WTC11 (cell line): Measurements from ENCODE around the gene GALNTL6. TPM values are rescaled to one million over a fixed set of nuclear protein-coding genes. Genes with fewer than 3 reads are reported as not detected.

ENCODE experiments used
- ATAC-seq: fragments of 200-7000 bp; cut with Tn5 transposase; 2 replicates; pipeline ENCODE4 v1.10.0; 2021; ENCODE audit warnings: mild to moderate bottlenecking, moderate library complexity
- CTCF ChIA-PET: fragments of 300-600 bp; sonication (Branson Sonifier 250); formaldehyde crosslinking; loops from one replicate; lab custom pipeline; 2021; ENCODE audit warnings: antibody characterized with exemption; lab: Charles Lee
- POLR2A ChIA-PET: fragments of 350-600 bp; sonication (Branson Sonifier 250); formaldehyde crosslinking; loops from one replicate; lab custom pipeline; 2021; ENCODE audit warnings: antibody characterized with exemption; lab: Charles Lee
- DNase-seq: peaks from one replicate; pipeline ENCODE4 v3.0.0; 2021; ENCODE audit warnings: low spot score
- H3K27ac Mint-ChIP-seq: 2 replicates; pipeline ENCODE4 v1.8.0; 2021; ENCODE audit warnings: mixed read lengths
- H3K27me3 Mint-ChIP-seq: 2 replicates; pipeline ENCODE4 v1.8.0; 2021; ENCODE audit warnings: low read depth, mild to moderate bottlenecking, moderate library complexity, mixed read lengths
- H3K36me3 Mint-ChIP-seq: 2 replicates; pipeline ENCODE4 v1.8.0; 2021; ENCODE audit warnings: mixed read lengths
- H3K4me1 Mint-ChIP-seq: 2 replicates; pipeline ENCODE4 v1.8.0; 2022; ENCODE audit warnings: mixed read lengths
- H3K4me3 Mint-ChIP-seq: 2 replicates; pipeline ENCODE4 v1.8.0; 2021; ENCODE audit warnings: mild to moderate bottlenecking, moderate library complexity, mixed read lengths
- H3K9me3 Mint-ChIP-seq: 2 replicates; pipeline ENCODE4 v1.8.0; 2021; ENCODE audit warnings: mixed read lengths
- CREB1 ChIP-seq: sonication (generic); formaldehyde crosslinking; IDR thresholded peaks from 2 replicates; pipeline ENCODE4 v1.8.0; 2023; ENCODE audit warnings: mild to moderate bottlenecking, missing genetic modification reagents
- FOXP1 ChIP-seq: sonication (generic); formaldehyde crosslinking; IDR thresholded peaks from 2 replicates; pipeline ENCODE4 v1.8.0; 2022; ENCODE audit warnings: missing genetic modification reagents, mild to moderate bottlenecking, moderate library complexity, borderline replicate concordance
- NR1H2 ChIP-seq: sonication (generic); formaldehyde crosslinking; IDR thresholded peaks from 2 replicates; pipeline ENCODE4 v1.9.0; 2021; ENCODE audit warnings: mild to moderate bottlenecking, moderate library complexity, missing genetic modification reagents
- RORB ChIP-seq: fragments of 250-450 bp; sonication (Bioruptor Pico); IDR thresholded peaks from 2 replicates; pipeline ENCODE4 v1.9.0; 2021; ENCODE audit warnings: mild to moderate bottlenecking
- SOX15 ChIP-seq: fragments of 250-450 bp; sonication (Bioruptor Pico); IDR thresholded peaks from 2 replicates; pipeline ENCODE4 v1.9.0; 2021; ENCODE audit warnings: mild to moderate bottlenecking
- ZNF317 ChIP-seq: sonication (generic); formaldehyde crosslinking; IDR thresholded peaks from 2 replicates; pipeline ENCODE4 v1.8.1; 2023; ENCODE audit warnings: low read depth, mild to moderate bottlenecking, moderate library complexity, missing genetic modification reagents, borderline replicate concordance
- total RNA-seq: library from RNA; stranded (reverse); gene quantifications from 3 replicates; pipeline ENCODE4 v1.2.3, GENCODE V29; 2021
- TF ChIP-seq, protein P1 (sequence below): sonication (generic); formaldehyde crosslinking; IDR thresholded peaks from 2 replicates; pipeline ENCODE4 v1.8.1; 2023; ENCODE audit warnings: mild to moderate bottlenecking, missing genetic modification reagents, moderate library complexity
- TF ChIP-seq, protein P2 (sequence below): sonication (generic); formaldehyde crosslinking; IDR thresholded peaks from 2 replicates; pipeline ENCODE4 v1.8.1; 2022; ENCODE audit warnings: mild to moderate bottlenecking, missing genetic modification reagents, moderate library complexity, borderline replicate concordance
- TF ChIP-seq, protein P3 (sequence below): sonication (generic); formaldehyde crosslinking; IDR thresholded peaks from 2 replicates; pipeline ENCODE4 v1.8.0; 2022; ENCODE audit warnings: mild to moderate bottlenecking, missing genetic modification reagents
- TF ChIP-seq, protein P4 (sequence below): sonication (generic); formaldehyde crosslinking; conservative IDR thresholded peaks from 2 replicates; pipeline ENCODE4 v1.8.1; 2022; ENCODE audit warnings: mild to moderate bottlenecking, missing genetic modification reagents
- TF ChIP-seq, protein P5 (sequence below): fragments of 250-450 bp; sonication (Bioruptor Pico); IDR thresholded peaks from 2 replicates; pipeline ENCODE4 v1.9.0; 2021; ENCODE audit warnings: moderate library complexity, mild to moderate bottlenecking, inconsistent platforms, borderline replicate concordance
- TF ChIP-seq, protein P6 (sequence below): sonication (generic); formaldehyde crosslinking; IDR thresholded peaks from 2 replicates; pipeline ENCODE4 v1.8.1; 2022; ENCODE audit warnings: missing genetic modification reagents, borderline replicate concordance
- TF ChIP-seq, protein P7 (sequence below): sonication (generic); formaldehyde crosslinking; IDR thresholded peaks from 2 replicates; pipeline ENCODE4 v1.8.1; 2022; ENCODE audit warnings: mild to moderate bottlenecking, moderate library complexity, missing genetic modification reagents
- TF ChIP-seq, protein P8 (sequence below): fragments of 250-450 bp; sonication (Bioruptor Pico); IDR thresholded peaks from 2 replicates; pipeline ENCODE4 v2.1.2; 2022; ENCODE audit warnings: mild to moderate bottlenecking, moderate library complexity
- TF ChIP-seq, protein P9 (sequence below): sonication (generic); formaldehyde crosslinking; conservative IDR thresholded peaks from 2 replicates; pipeline ENCODE4 v1.8.1; 2023; ENCODE audit warnings: mild to moderate bottlenecking, low read depth, missing genetic modification reagents, moderate library complexity

The GALNTL6 gene
- total RNA-seq, 1 experiment from 2014 or later: 0.24 TPM

DNA sequence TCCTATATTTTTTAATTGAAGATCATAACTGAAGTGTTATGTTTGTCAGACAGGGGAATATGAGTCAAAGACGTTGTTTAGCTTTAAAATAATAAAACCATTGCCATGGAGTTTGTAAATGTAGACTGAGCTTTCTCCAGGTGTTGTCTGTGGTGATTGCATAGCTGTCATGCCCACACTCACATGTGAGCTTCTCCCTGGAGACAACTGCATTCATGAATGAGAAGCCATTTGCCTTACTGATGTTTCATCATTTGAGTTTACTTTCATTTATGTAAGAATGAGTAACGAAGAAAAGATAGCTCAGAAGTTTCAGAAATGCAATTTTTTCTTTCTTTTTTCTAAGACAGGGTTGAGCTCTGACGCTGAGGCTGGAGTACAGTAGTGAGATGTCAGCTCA, 339.1 kb downstream of the GALNTL6 start (continued):
- TF ChIP-seq, protein P1, sequence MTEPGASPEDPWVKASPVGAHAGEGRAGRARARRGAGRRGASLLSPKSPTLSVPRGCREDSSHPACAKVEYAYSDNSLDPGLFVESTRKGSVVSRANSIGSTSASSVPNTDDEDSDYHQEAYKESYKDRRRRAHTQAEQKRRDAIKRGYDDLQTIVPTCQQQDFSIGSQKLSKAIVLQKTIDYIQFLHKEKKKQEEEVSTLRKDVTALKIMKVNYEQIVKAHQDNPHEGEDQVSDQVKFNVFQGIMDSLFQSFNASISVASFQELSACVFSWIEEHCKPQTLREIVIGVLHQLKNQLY (CRISPR knock-in tag): no peak
- TF ChIP-seq NR1H2 (CRISPR knock-in tag): no peak
- no peak for TF ChIP-seq CREB1
- TF ChIP-seq ZNF317 (CRISPR knock-in tag): no peak
- TF ChIP-seq, protein P2, sequence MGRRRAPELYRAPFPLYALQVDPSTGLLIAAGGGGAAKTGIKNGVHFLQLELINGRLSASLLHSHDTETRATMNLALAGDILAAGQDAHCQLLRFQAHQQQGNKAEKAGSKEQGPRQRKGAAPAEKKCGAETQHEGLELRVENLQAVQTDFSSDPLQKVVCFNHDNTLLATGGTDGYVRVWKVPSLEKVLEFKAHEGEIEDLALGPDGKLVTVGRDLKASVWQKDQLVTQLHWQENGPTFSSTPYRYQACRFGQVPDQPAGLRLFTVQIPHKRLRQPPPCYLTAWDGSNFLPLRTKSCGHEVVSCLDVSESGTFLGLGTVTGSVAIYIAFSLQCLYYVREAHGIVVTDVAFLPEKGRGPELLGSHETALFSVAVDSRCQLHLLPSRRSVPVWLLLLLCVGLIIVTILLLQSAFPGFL (CRISPR knock-in tag): no peak

DNA sequence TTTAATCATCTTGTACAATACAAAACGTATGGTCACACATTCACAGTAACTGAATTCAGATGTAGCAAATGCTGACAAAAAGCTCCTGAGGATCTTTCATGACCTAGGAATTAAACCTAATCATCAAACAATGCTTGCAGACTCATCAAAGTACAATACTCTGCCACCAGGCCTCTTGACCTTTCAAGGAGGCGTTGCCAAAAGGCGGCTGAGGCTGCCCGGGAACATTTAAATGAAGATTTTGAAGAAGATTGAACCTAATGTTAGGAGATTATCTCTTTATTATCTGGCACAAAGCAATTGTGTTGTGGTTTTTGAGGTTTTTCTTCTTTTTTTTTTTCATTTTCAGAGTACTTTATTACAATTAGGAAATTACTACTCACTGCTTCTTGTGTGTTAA, 340.5 kb downstream of the GALNTL6 start:
- Mint-ChIP-seq H3K27me3 (no peaks in the 10 kb centered on the region), H3K9me3 (no peaks in the 10 kb centered on the region), H3K4me1 (peaks cover 3% of the 10 kb centered on the region; the same call in 1 of the 2 replicates), H3K27ac (no peak overlapping the region), H3K36me3 (no peaks in the 10 kb centered on the region), H3K4me3 (no peak overlapping the region)
- TF ChIP-seq, protein P3, sequence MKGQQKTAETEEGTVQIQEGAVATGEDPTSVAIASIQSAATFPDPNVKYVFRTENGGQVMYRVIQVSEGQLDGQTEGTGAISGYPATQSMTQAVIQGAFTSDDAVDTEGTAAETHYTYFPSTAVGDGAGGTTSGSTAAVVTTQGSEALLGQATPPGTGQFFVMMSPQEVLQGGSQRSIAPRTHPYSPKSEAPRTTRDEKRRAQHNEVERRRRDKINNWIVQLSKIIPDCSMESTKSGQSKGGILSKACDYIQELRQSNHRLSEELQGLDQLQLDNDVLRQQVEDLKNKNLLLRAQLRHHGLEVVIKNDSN (CRISPR knock-in tag): no peak
- TF ChIP-seq, protein P2 (CRISPR knock-in tag): no peak
- TF ChIP-seq, protein P4, sequence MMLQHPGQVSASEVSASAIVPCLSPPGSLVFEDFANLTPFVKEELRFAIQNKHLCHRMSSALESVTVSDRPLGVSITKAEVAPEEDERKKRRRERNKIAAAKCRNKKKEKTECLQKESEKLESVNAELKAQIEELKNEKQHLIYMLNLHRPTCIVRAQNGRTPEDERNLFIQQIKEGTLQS (CRISPR knock-in tag): no peak
- DNase-seq: no peak
- ChIA-PET POLR2A (no interaction called here), CTCF (no interaction called here)
- no peak for ATAC-seq

DNA sequence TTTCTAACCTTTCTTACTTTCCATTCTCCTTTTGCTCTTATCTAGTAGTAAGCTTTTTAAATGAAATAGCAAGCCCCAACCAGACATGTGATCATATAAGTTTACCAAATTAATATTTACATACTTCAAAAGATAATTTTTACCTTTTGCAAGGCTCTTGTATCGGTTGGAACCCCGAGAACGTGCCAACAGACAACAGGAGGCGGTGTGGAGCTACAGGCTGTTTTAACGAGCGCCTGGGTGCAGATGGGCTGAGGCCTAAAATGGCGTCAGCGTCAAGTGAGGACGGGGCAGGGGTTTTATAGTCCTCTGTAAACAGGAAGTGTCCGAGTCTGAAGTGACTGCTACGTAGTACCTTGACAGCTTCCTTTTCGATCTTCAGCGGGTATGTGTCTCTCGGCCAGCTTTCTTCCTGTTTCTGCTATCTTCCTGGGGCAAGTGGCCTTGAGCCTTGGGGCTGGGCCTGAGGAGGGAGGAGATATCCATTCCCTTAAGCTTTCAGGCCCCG, 342.7 kb downstream of the GALNTL6 start:
- Mint-ChIP-seq H3K36me3 (no peaks in the 10 kb centered on the region), H3K9me3 (no peaks in the 10 kb centered on the region), H3K27me3 (no peaks in the 10 kb centered on the region), H3K27ac (no peak overlapping the region), H3K4me3 (no peak overlapping the region), H3K4me1 (peaks cover 3% of the 10 kb centered on the region; the same call in 1 of the 2 replicates)
- peak; percentile 19 for DNase-seq
- ChIA-PET POLR2A (interaction anchor here (0.6 kb wide), 1 partner anchor 1269 kb away, joined by 3 read pairs; no protein-coding TSS in a partner anchor), CTCF (interaction anchor here (1.2 kb wide), 1 partner anchor 17 kb away, joined by 3 read pairs; no protein-coding TSS in a partner anchor)
- TF ChIP-seq SOX15 (CRISPR knock-in tag) (no peak), FOXP1 (CRISPR knock-in tag) (no peak)
- TF ChIP-seq, protein P5, sequence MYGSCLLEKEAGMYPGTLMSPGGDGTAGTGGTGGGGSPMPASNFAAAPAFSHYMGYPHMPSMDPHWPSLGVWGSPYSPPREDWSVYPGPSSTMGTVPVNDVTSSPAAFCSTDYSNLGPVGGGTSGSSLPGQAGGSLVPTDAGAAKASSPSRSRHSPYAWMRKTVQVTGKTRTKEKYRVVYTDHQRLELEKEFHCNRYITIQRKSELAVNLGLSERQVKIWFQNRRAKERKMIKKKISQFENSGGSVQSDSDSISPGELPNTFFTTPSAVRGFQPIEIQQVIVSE (CRISPR knock-in tag): no peak
- no peak for ATAC-seq

DNA sequence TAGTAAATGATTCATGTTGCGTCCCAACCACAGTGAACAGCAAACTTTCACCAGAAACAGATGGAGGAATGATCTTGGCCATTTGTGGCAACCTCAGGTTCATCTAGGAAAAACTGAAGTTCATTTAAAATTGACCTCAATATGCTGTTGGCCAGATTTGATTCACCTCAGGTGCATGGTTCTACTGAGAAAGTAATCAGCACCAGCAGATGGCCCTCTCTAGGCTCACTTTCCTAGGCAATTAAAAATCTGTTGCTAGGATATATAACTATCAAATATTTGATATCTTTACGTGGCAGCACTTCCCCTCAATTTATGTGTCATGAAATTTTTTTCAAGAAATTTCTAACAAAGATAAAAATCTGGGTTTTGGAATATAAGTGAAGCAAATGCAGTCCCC, 344.7 kb downstream of the GALNTL6 start:
- Mint-ChIP-seq H3K4me3 (no peak overlapping the region), H3K27me3 (no peaks in the 10 kb centered on the region), H3K36me3 (no peaks in the 10 kb centered on the region)
- POLR2A ChIA-PET: no interaction called here
- no peak for TF ChIP-seq RORB
- TF ChIP-seq, protein P6, sequence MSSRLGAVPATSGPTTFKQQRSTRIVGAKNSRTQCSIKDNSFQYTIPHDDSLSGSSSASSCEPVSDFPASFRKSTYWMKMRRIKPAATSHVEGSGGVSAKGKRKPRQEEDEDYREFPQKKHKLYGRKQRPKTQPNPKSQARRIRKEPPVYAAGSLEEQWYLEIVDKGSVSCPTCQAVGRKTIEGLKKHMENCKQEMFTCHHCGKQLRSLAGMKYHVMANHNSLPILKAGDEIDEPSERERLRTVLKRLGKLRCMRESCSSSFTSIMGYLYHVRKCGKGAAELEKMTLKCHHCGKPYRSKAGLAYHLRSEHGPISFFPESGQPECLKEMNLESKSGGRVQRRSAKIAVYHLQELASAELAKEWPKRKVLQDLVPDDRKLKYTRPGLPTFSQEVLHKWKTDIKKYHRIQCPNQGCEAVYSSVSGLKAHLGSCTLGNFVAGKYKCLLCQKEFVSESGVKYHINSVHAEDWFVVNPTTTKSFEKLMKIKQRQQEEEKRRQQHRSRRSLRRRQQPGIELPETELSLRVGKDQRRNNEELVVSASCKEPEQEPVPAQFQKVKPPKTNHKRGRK (CRISPR knock-in tag): no peak
- TF ChIP-seq, protein P7, sequence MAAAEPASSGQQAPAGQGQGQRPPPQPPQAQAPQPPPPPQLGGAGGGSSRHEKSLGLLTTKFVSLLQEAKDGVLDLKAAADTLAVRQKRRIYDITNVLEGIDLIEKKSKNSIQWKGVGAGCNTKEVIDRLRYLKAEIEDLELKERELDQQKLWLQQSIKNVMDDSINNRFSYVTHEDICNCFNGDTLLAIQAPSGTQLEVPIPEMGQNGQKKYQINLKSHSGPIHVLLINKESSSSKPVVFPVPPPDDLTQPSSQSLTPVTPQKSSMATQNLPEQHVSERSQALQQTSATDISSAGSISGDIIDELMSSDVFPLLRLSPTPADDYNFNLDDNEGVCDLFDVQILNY (CRISPR knock-in tag): no peak
- TF ChIP-seq, protein P8, sequence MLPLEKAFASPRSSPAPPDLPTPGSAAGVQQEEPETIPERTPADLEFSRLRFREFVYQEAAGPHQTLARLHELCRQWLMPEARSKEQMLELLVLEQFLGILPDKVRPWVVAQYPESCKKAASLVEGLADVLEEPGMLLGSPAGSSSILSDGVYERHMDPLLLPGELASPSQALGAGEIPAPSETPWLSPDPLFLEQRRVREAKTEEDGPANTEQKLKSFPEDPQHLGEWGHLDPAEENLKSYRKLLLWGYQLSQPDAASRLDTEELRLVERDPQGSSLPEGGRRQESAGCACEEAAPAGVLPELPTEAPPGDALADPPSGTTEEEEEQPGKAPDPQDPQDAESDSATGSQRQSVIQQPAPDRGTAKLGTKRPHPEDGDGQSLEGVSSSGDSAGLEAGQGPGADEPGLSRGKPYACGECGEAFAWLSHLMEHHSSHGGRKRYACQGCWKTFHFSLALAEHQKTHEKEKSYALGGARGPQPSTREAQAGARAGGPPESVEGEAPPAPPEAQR (CRISPR knock-in tag): no peak
- TF ChIP-seq CREB1: no peak
- TF ChIP-seq, protein P9, sequence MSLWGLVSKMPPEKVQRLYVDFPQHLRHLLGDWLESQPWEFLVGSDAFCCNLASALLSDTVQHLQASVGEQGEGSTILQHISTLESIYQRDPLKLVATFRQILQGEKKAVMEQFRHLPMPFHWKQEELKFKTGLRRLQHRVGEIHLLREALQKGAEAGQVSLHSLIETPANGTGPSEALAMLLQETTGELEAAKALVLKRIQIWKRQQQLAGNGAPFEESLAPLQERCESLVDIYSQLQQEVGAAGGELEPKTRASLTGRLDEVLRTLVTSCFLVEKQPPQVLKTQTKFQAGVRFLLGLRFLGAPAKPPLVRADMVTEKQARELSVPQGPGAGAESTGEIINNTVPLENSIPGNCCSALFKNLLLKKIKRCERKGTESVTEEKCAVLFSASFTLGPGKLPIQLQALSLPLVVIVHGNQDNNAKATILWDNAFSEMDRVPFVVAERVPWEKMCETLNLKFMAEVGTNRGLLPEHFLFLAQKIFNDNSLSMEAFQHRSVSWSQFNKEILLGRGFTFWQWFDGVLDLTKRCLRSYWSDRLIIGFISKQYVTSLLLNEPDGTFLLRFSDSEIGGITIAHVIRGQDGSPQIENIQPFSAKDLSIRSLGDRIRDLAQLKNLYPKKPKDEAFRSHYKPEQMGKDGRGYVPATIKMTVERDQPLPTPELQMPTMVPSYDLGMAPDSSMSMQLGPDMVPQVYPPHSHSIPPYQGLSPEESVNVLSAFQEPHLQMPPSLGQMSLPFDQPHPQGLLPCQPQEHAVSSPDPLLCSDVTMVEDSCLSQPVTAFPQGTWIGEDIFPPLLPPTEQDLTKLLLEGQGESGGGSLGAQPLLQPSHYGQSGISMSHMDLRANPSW (CRISPR knock-in tag): no peak
- no peak for TF ChIP-seq FOXP1 (CRISPR knock-in tag)
- TF ChIP-seq, all 79 proteins: peak for 0
- no peaks in the 10 kb centered on the region for H3K9me3 Mint-ChIP-seq
- DNase-seq (no peak), ATAC-seq (no peak)
- peaks cover 3% of the 10 kb centered on the region; the same call in 1 of the 2 replicates for H3K4me1 Mint-ChIP-seq
- H3K27ac Mint-ChIP-seq: no peak overlapping the region
- CTCF ChIA-PET: interaction anchor here (0.6 kb wide), 1 partner anchor 400 kb away, joined by 3 read pairs; no protein-coding TSS in a partner anchor
